IMR-90 (cell line): ENCODE data around the gene THSD8. TPM values are rescaled to one million over a fixed set of nuclear protein-coding genes. Genes with fewer than 3 reads are reported as not detected.
A peak's percentile ranks its signal among the peaks of the same experiment; 100 is the strongest.

Source experiments
- ATAC-seq: fragments of 200-7000 bp; cut with Tn5 transposase; 2 replicates; pipeline ENCODE4 v1.9.1; 2020; ENCODE audit warnings: low read depth, mild to moderate bottlenecking, moderate library complexity
- BruUV-seq: library from RNA; stranded (reverse); fragments of 400-500 nt; replicated peaks from 2 replicates; lab custom pipeline; 2021; lab: Mats Ljungman, UMichigan
- CTCF ChIA-PET: fragments of 300-600 bp; formaldehyde crosslinking; extraction: SDS; loops from one replicate; lab custom pipeline; 2021; ENCODE audit warnings: antibody characterized with exemption; lab: Yijun Ruan, JAX
- POLR2A ChIA-PET: fragments of 300-600 bp; sonication (Branson Sonifier 250); formaldehyde crosslinking; loops from one replicate; lab custom pipeline; 2022; ENCODE audit warnings: antibody characterized with exemption; ENCODE audit not compliant: unreplicated experiment; lab: Charles Lee
- DNase-seq: peaks from one replicate; pipeline ENCODE4 v3.0.0; 2013
- H2AFZ ChIP-seq: replicated peaks from 2 replicates; pipeline ENCODE3; 2013; ENCODE audit warnings: low read length, mild to moderate bottlenecking; ENCODE audit not compliant: poor library complexity
- H2AK5ac ChIP-seq: 2 replicates; pipeline ENCODE4 v1.6.1; 2013; ENCODE audit warnings: low read depth, low read length, inconsistent platforms
- H2AK9ac ChIP-seq: replicated peaks from 2 replicates; pipeline ENCODE3; 2013; ENCODE audit warnings: mild to moderate bottlenecking, low read depth, low read length, moderate library complexity; ENCODE audit not compliant: poor library complexity
- H2BK120ac ChIP-seq: 2 replicates; pipeline ENCODE4 v1.6.1; 2013; ENCODE audit warnings: low read depth, low read length, inconsistent platforms
- H2BK15ac ChIP-seq: 3 replicates; pipeline ENCODE4 v1.6.1; 2013; ENCODE audit warnings: low read depth, low read length, inconsistent platforms
- H2BK20ac ChIP-seq: 2 replicates; pipeline ENCODE4 v1.6.1; 2013; ENCODE audit warnings: low read depth, mild to moderate bottlenecking, inconsistent platforms, low read length, moderate library complexity
- H2BK5ac ChIP-seq: 2 replicates; pipeline ENCODE4 v1.6.1; 2013; ENCODE audit warnings: mild to moderate bottlenecking, low read depth, low read length, inconsistent platforms; ENCODE audit not compliant: poor library complexity, severe bottlenecking
- H3K14ac ChIP-seq: replicated peaks from 2 replicates; pipeline ENCODE4 v1.6.1; 2013; ENCODE audit warnings: low read depth, low read length, inconsistent platforms
- H3K18ac ChIP-seq: 2 replicates; pipeline ENCODE4 v1.6.1; 2013; ENCODE audit warnings: low read depth, low read length, control low read depth
- H3K23ac ChIP-seq: 2 replicates; pipeline ENCODE4 v1.6.1; 2013; ENCODE audit warnings: low read depth, low read length, inconsistent platforms
- H3K27ac ChIP-seq: 2 replicates; pipeline ENCODE4 v1.5.1; 2013; ENCODE audit warnings: mild to moderate bottlenecking, control low read depth, low read length; ENCODE audit not compliant: insufficient read depth
- H3K27me3 ChIP-seq: 2 replicates; pipeline ENCODE4 v1.6.1; 2013; ENCODE audit warnings: low read length; ENCODE audit not compliant: control insufficient read depth, insufficient read depth
- H3K36me3 ChIP-seq: 2 replicates; pipeline ENCODE4 v1.6.1; 2013; ENCODE audit warnings: low read length, mixed read lengths; ENCODE audit not compliant: control insufficient read depth, insufficient read depth
- H3K4ac ChIP-seq: 2 replicates; pipeline ENCODE4 v1.6.1; 2013; ENCODE audit warnings: low read depth, low read length, inconsistent platforms
- H3K4me1 ChIP-seq: 2 replicates; pipeline ENCODE4 v1.6.1; 2013; ENCODE audit warnings: low read length, mixed read lengths; ENCODE audit not compliant: control insufficient read depth, insufficient read depth
- H3K4me2 ChIP-seq: 2 replicates; pipeline ENCODE4 v1.6.1; 2013; ENCODE audit warnings: low read depth, mild to moderate bottlenecking, control low read depth, low read length, moderate library complexity
- H3K4me3 ChIP-seq: 2 replicates; pipeline ENCODE4 v1.5.1; 2013; ENCODE audit warnings: low read depth, mild to moderate bottlenecking, control low read depth, low read length, moderate library complexity; ENCODE audit not compliant: insufficient read depth
- H3K56ac ChIP-seq: 2 replicates; pipeline ENCODE4 v1.6.1; 2013; ENCODE audit warnings: low read length, inconsistent platforms; ENCODE audit not compliant: insufficient read depth; ENCODE audit errors: extremely low read depth
- H3K79me1 ChIP-seq, 2 experiments: 2 replicates each; pipeline ENCODE4 v1.6.1; 2013; ENCODE audit warnings: low read length in 2 of 2, inconsistent platforms in 1 of 2, low read depth in 1 of 2
- H3K9ac ChIP-seq: 2 replicates; pipeline ENCODE4 v1.6.1; 2013; ENCODE audit warnings: low read depth, low read length, control low read depth
- H3K9me1 ChIP-seq: 2 replicates; pipeline ENCODE4 v1.6.1; 2013; ENCODE audit warnings: low read length, inconsistent platforms; ENCODE audit not compliant: insufficient read depth
- H3K9me3 ChIP-seq: 2 replicates; pipeline ENCODE4 v1.6.1; 2013; ENCODE audit warnings: low read length; ENCODE audit not compliant: control insufficient read depth, insufficient read depth
- H4K20me1 ChIP-seq: 2 replicates; pipeline ENCODE4 v1.6.1; 2013; ENCODE audit warnings: low read length, inconsistent platforms; ENCODE audit not compliant: insufficient read depth
- H4K5ac ChIP-seq: 2 replicates; pipeline ENCODE4 v1.6.1; 2013; ENCODE audit warnings: mild to moderate bottlenecking, low read depth, low read length, control low read depth
- H4K8ac ChIP-seq, 2 experiments: 2 replicates each; pipeline ENCODE4 v1.6.1; 2013; ENCODE audit warnings: low read depth in 2 of 2, low read length in 2 of 2, control low read depth in 1 of 2, inconsistent platforms in 1 of 2
- H4K91ac ChIP-seq: 2 replicates; pipeline ENCODE4 v1.6.1; 2013; ENCODE audit warnings: low read depth, low read length, inconsistent platforms; ENCODE audit not compliant: insufficient read depth
- BHLHE40 ChIP-seq: fragments of 150-350 bp; IDR thresholded peaks from 2 replicates; pipeline ENCODE4 v1.6.1; 2016; ENCODE audit warnings: mild to moderate bottlenecking, low read depth, low read length
- CEBPB ChIP-seq: IDR thresholded peaks from 2 replicates; pipeline ENCODE4 v1.6.1; 2012; ENCODE audit warnings: low read depth, low read length, improper control_type of control experiment
- CHD1 ChIP-seq: IDR thresholded peaks from 2 replicates; pipeline ENCODE4 v1.6.1; 2012; ENCODE audit warnings: low read depth, low read length, improper control_type of control experiment
- CTCF ChIP-seq: conservative IDR thresholded peaks from 2 replicates; pipeline ENCODE4 v1.5.1; 2012; ENCODE audit warnings: mild to moderate bottlenecking, low read depth, low read length, improper control_type of control experiment
- FOS ChIP-seq: fragments of 150-350 bp; IDR thresholded peaks from 2 replicates; pipeline ENCODE4 v1.6.1; 2016; ENCODE audit warnings: low read depth, low read length
- MAFK ChIP-seq: IDR thresholded peaks from 2 replicates; pipeline ENCODE4 v1.6.1; 2012; ENCODE audit warnings: low read depth, low read length, improper control_type of control experiment
- MAZ ChIP-seq: IDR thresholded peaks from 2 replicates; pipeline ENCODE4 v1.6.1; 2012; ENCODE audit warnings: low read depth, mild to moderate bottlenecking, low read length, improper control_type of control experiment, moderate library complexity, borderline replicate concordance
- MXI1 ChIP-seq: IDR thresholded peaks from 2 replicates; pipeline ENCODE4 v1.6.1; 2012; ENCODE audit warnings: low read depth, mild to moderate bottlenecking, low read length, moderate library complexity, borderline replicate concordance
- NFE2L2 ChIP-seq: fragments of 150-350 bp; IDR thresholded peaks from 2 replicates; pipeline ENCODE4 v1.6.1; 2016; ENCODE audit warnings: low read depth, mild to moderate bottlenecking, low read length
- POLR2A ChIP-seq: IDR thresholded peaks from 2 replicates; pipeline ENCODE4 v1.6.1; 2012; ENCODE audit warnings: mild to moderate bottlenecking, low read depth, low read length
- RAD21 ChIP-seq: IDR thresholded peaks from 2 replicates; pipeline ENCODE4 v1.6.1; 2012; ENCODE audit warnings: low read length, improper control_type of control experiment
- RCOR1 ChIP-seq: IDR thresholded peaks from 2 replicates; pipeline ENCODE4 v1.6.1; 2012; ENCODE audit warnings: mild to moderate bottlenecking, low read length, improper control_type of control experiment; ENCODE audit not compliant: insufficient replicate concordance
- SMC3 ChIP-seq: fragments of 150-350 bp; IDR thresholded peaks from 2 replicates; pipeline ENCODE4 v1.6.1; 2016; ENCODE audit warnings: low read depth, mild to moderate bottlenecking, antibody characterized with exemption, low read length, moderate library complexity
- USF2 ChIP-seq: fragments of 150-350 bp; IDR thresholded peaks from 2 replicates; pipeline ENCODE4 v1.6.1; 2017; ENCODE audit warnings: mild to moderate bottlenecking, antibody characterized with exemption, low read length, low read depth
- whole genome bisulfite sequencing, 2 experiments: methylation state at CpG; one replicate each; pipeline versions ENCODE4 v1.1.5 to v1.1.7; 2013; ENCODE audit warnings: missing lambda C conversion rate in 2 of 2; ENCODE audit not compliant: insufficient read length in 1 of 2; ENCODE audit errors: extremely low coverage in 2 of 2; 5-methylcytosine and 5-hydroxymethylcytosine counted together
- dilution Hi-C: fragments of 300-500 bp; cut with HindIII; formaldehyde crosslinking; loops from one replicate; pipeline ENCODE4 v1.14.3; 2018; ENCODE audit warnings: low sequenced_read_pairs; ENCODE audit not compliant: unreplicated experiment
- in situ Hi-C: fragments of 300-500 bp; cut with MboI; formaldehyde crosslinking; loops from 3 replicates; pipeline ENCODE4 v1.14.3; 2019; ENCODE audit warnings: low sequenced_read_pairs, inconsistent platforms, mixed read lengths
- intact Hi-C: fragments of 100-400 bp; cut with micrococcal nuclease; formaldehyde crosslinking; loops from 2 replicates; pipeline ENCODE4 v1.10.0; 2022
- polyA plus RNA-seq, 3 experiments: library from polyadenylated mRNA; depleted of rRNA; stranded (reverse); fragments of >200 nt; gene quantifications; 2 replicates each; pipeline ENCODE4 v1.2.3, GENCODE V29; 2012; ENCODE audit warnings: low replicate concordance in 1 of 3
- total RNA-seq: library from RNA; depleted of rRNA; stranded (reverse); fragments of >200 nt; gene quantifications from 2 replicates; pipeline ENCODE4 v1.2.3, GENCODE V29; 2012
- TF ChIP-seq, protein P1 (sequence below): fragments of 150-350 bp; IDR thresholded peaks from 2 replicates; pipeline ENCODE4 v1.6.1; 2016; ENCODE audit warnings: low read depth, mild to moderate bottlenecking, low read length, moderate library complexity, borderline replicate concordance

THSD8 gene
- total and polyA plus RNA-seq, 2 of the 4 experiments (the other 2 are of a cell fraction) = 0.68 TPM; not detected in 1

- no peak overlapping the region for H3K56ac ChIP-seq
- H2BK120ac ChIP-seq = peak overlapping the region; percentile 88
- H3K27me3 ChIP-seq = no peaks in the 10 kb centered on the region
- peak overlapping the region; percentile 81 for H2AK9ac ChIP-seq
- in situ Hi-C loops (loop anchor here (25.0 kb wide), 1 partner anchor 1052 kb away; no protein-coding TSS in a partner anchor), dilution Hi-C loops (no loop called here), intact Hi-C loops (no loop called here)
- ChIA-PET CTCF (no interaction called here), POLR2A (no interaction called here)
- H3K4me3 ChIP-seq = no peak overlapping the region
- peak overlapping the region; percentile 45; the same call in 1 of the 2 replicates for H3K14ac ChIP-seq
- H3K4me2 ChIP-seq = no peak overlapping the region
- H2BK15ac ChIP-seq = peak overlapping the region; percentile 22; the same call in 2 of the 3 replicates
- DNase-seq (peak; percentile 26), ATAC-seq (no peak)
- H3K23ac ChIP-seq = peak overlapping the region; percentile 48
- H2AK5ac ChIP-seq = peak overlapping the region; percentile 97
- H3K36me3 ChIP-seq = no peaks in the 10 kb centered on the region
- H4K8ac ChIP-seq = peak overlapping the region; percentile 3 to 79; a peak in 3 of 4 replicates
- peak overlapping the region; percentile 80 for H3K4ac ChIP-seq
- H4K91ac ChIP-seq = peak overlapping the region; percentile 40
- no peaks in the 10 kb centered on the region for H3K9me3 ChIP-seq
- no peak overlapping the region for H3K9ac ChIP-seq
- peak overlapping the region; percentile 86 for H2AFZ ChIP-seq
- peaks cover 3% of the 10 kb centered on the region; the same call in 1 of the 2 replicates for H4K20me1 ChIP-seq
- WGBS, 2 experiments = 39% methylated on average over 5 of the region's 5 CpGs; no CpG with 5 or more reads in 1 of the 2 experiments
- peaks cover 25% of the 10 kb centered on the region for H3K9me1 ChIP-seq
- peak overlapping the region; percentile 13; the same call in 1 of the 2 replicates for H3K27ac ChIP-seq
- peak overlapping the region; percentile 1; the same call in 1 of the 2 replicates for H3K18ac ChIP-seq
- peak overlapping the region; percentile 77; the same call in 1 of the 2 replicates for H4K5ac ChIP-seq
- BruUV-seq = no TSS peak
- H3K4me1 ChIP-seq = peaks cover 46% of the 10 kb centered on the region
- H2BK5ac ChIP-seq = peak overlapping the region; percentile 95
- peak overlapping the region; percentile 62 for H2BK20ac ChIP-seq
- H3K79me1 ChIP-seq = peaks cover 0 to 32% of the 10 kb centered on the region in 2 experiments; a peak in 2 of 4 replicates
- TF ChIP-seq NFE2L2 (no peak), CHD1 (no peak), BHLHE40 (no peak), USF2 (no peak), MXI1 (no peak), MAFK (no peak), CEBPB (no peak), RCOR1 (no peak), RAD21 (no peak), SMC3 (no peak), MAZ (no peak), POLR2A (no peak), CTCF (no peak), FOS (no peak)
- TF ChIP-seq, protein P1, sequence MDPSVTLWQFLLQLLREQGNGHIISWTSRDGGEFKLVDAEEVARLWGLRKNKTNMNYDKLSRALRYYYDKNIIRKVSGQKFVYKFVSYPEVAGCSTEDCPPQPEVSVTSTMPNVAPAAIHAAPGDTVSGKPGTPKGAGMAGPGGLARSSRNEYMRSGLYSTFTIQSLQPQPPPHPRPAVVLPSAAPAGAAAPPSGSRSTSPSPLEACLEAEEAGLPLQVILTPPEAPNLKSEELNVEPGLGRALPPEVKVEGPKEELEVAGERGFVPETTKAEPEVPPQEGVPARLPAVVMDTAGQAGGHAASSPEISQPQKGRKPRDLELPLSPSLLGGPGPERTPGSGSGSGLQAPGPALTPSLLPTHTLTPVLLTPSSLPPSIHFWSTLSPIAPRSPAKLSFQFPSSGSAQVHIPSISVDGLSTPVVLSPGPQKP = no peak
These were observed 16.9 kb upstream of the THSD8 start for GRCh38 chr19:12784871-12785430.
